ENCODE results near the gene TUBGCP6. TPM values are rescaled to one million over a fixed set of nuclear protein-coding genes. Genes with fewer than 3 reads are reported as not detected.

TUBGCP6 gene
- total and polyA plus RNA-seq, 2 donors from 2014 or later, result 19.2 to 52.0 TPM

- Histone ChIP-seq H3K4me3 (ENCODE audit: low read length in 3 of 3) (no peak overlapping the region), H3K4me1 (ENCODE audit: control insufficient read depth in 2 of 3, insufficient read depth in 2 of 3, low read depth in 1 of 3, low read length in 3 of 3) (no peaks in the 10 kb centered on the region), H3K27ac (ENCODE audit: low read depth in 2 of 2, low read length in 2 of 2) (no peak overlapping the region), H3K36me3 (ENCODE audit: control insufficient read depth in 2 of 3, insufficient read depth in 3 of 3, low read length in 3 of 3) (peaks cover 0 to 16% (median 14%) of the 10 kb centered on the region in 3 donors), H3K9me3 (ENCODE audit: control insufficient read depth in 2 of 3, insufficient read depth in 1 of 3, low read length in 3 of 3) (no peaks in the 10 kb centered on the region), H3K27me3 (ENCODE audit: control insufficient read depth, insufficient read depth, low read length) (no peaks in the 10 kb centered on the region), H3K9ac (ENCODE audit: low read length in 3 of 3) (no peak overlapping the region)
- DNase-seq (no peak), FAIRE-seq (no peak)
- intact Hi-C loops (cut with DNase I), result no loop called here
- no peak for TF ChIP-seq CTCF (IDR thresholded peaks at IDR 0.05; ENCODE audit: borderline replicate concordance, extremely low read depth, insufficient read depth)
Measured at GRCh38 chr22:50228366-50228765, 16.5 kb downstream of the TUBGCP6 start.

GRCh38 chr22:50227579-50228215 is 17.1 kb downstream of the TUBGCP6 start:
- no peaks in the 10 kb centered on the region for H3K27me3 ChIP-seq (ENCODE audit: control insufficient read depth, insufficient read depth, low read length)
- intact Hi-C loops (cut with DNase I), result no loop called here
- no peaks in the 10 kb centered on the region for H3K4me1 ChIP-seq (ENCODE audit: control insufficient read depth in 2 of 3, insufficient read depth in 2 of 3, low read depth in 1 of 3, low read length in 3 of 3)
- H3K9me3 ChIP-seq (ENCODE audit: control insufficient read depth in 2 of 3, insufficient read depth in 1 of 3, low read length in 3 of 3), result no peaks in the 10 kb centered on the region
- no peak for TF ChIP-seq CTCF (IDR thresholded peaks at IDR 0.05; ENCODE audit: borderline replicate concordance, extremely low read depth, insufficient read depth)
- peaks cover 0 to 20% (median 18%) of the 10 kb centered on the region in 3 donors for H3K36me3 ChIP-seq (ENCODE audit: control insufficient read depth in 2 of 3, insufficient read depth in 3 of 3, low read length in 3 of 3)
- no peak for FAIRE-seq
- H3K4me3 ChIP-seq (ENCODE audit: low read length in 3 of 3), result no peak overlapping the region
- H3K27ac ChIP-seq (ENCODE audit: low read depth in 2 of 2, low read length in 2 of 2), result no peak overlapping the region
- DNase-seq, result no peak
- H3K9ac ChIP-seq (ENCODE audit: low read length in 3 of 3), result no peak overlapping the region

GRCh38 chr22:50226875-50227165 is 18.0 kb downstream of the TUBGCP6 start:
- intact Hi-C loops (cut with DNase I), result no loop called here
- FAIRE-seq, result no peak
- no peak for DNase-seq
- Histone ChIP-seq H3K4me3 (ENCODE audit: low read length in 3 of 3) (no peak overlapping the region), H3K36me3 (ENCODE audit: control insufficient read depth in 2 of 3, insufficient read depth in 3 of 3, low read length in 3 of 3) (peaks cover 0 to 29% (median 22%) of the 10 kb centered on the region in 3 donors), H3K4me1 (ENCODE audit: control insufficient read depth in 2 of 3, insufficient read depth in 2 of 3, low read depth in 1 of 3, low read length in 3 of 3) (no peaks in the 10 kb centered on the region), H3K9ac (ENCODE audit: low read length in 3 of 3) (no peak overlapping the region), H3K27ac (ENCODE audit: low read depth in 2 of 2, low read length in 2 of 2) (no peak overlapping the region), H3K9me3 (ENCODE audit: control insufficient read depth in 2 of 3, insufficient read depth in 1 of 3, low read length in 3 of 3) (no peaks in the 10 kb centered on the region), H3K27me3 (ENCODE audit: control insufficient read depth, insufficient read depth, low read length) (no peaks in the 10 kb centered on the region)
- TF ChIP-seq CTCF (IDR thresholded peaks at IDR 0.05; ENCODE audit: borderline replicate concordance, extremely low read depth, insufficient read depth), result no peak
